ENCODE data around the gene RERE. TPM values are rescaled to one million over a fixed set of nuclear protein-coding genes. Genes with fewer than 3 reads are reported as not detected.
A peak's percentile ranks its signal among the peaks of the same experiment; 100 is the strongest.

RERE gene
- total RNA-seq, 1 experiment from 2014 or later = 161 TPM

GRCh38 chr1:8382051-8382505 lies 435.4 kb downstream of the RERE start (continued):
- TF ChIP-seq, protein P1, sequence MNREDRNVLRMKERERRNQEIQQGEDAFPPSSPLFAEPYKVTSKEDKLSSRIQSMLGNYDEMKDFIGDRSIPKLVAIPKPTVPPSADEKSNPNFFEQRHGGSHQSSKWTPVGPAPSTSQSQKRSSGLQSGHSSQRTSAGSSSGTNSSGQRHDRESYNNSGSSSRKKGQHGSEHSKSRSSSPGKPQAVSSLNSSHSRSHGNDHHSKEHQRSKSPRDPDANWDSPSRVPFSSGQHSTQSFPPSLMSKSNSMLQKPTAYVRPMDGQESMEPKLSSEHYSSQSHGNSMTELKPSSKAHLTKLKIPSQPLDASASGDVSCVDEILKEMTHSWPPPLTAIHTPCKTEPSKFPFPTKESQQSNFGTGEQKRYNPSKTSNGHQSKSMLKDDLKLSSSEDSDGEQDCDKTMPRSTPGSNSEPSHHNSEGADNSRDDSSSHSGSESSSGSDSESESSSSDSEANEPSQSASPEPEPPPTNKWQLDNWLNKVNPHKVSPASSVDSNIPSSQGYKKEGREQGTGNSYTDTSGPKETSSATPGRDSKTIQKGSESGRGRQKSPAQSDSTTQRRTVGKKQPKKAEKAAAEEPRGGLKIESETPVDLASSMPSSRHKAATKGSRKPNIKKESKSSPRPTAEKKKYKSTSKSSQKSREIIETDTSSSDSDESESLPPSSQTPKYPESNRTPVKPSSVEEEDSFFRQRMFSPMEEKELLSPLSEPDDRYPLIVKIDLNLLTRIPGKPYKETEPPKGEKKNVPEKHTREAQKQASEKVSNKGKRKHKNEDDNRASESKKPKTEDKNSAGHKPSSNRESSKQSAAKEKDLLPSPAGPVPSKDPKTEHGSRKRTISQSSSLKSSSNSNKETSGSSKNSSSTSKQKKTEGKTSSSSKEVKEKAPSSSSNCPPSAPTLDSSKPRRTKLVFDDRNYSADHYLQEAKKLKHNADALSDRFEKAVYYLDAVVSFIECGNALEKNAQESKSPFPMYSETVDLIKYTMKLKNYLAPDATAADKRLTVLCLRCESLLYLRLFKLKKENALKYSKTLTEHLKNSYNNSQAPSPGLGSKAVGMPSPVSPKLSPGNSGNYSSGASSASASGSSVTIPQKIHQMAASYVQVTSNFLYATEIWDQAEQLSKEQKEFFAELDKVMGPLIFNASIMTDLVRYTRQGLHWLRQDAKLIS (CRISPR knock-in tag; IDR thresholded peaks at IDR 0.05; ENCODE audit: borderline replicate concordance) = no peak
- TF ChIP-seq ZNF671 (CRISPR knock-in tag; IDR thresholded peaks at IDR 0.05) = no peak
- TF ChIP-seq EMX1 (CRISPR knock-in tag; IDR thresholded peaks at IDR 0.05) = no peak
- no peak for TF ChIP-seq MAX (CRISPR knock-in tag; IDR thresholded peaks at IDR 0.05)

GRCh38 chr1:8381618-8382017 lies 435.8 kb downstream of the RERE start:
- POLR2A ChIA-PET = interaction anchor here (1.1 kb wide), 1 partner anchor 23 kb away, joined by 3 read pairs; no protein-coding TSS in a partner anchor
- ATAC-seq = no peak
- H3K27ac Mint-ChIP-seq = peak overlapping the region; percentile 75

More at GRCh38 chr1:8381618-8382017, 435.8 kb downstream of the RERE start:
- H3K4me3 Mint-ChIP-seq = no peak overlapping the region
- CTCF ChIA-PET = interaction anchor here (0.5 to 1.6 kb wide), 8 partner anchors 10 to 62 kb away, joined by 3 to 7 read pairs (median 6); no protein-coding TSS in a partner anchor
- H3K9me3 Mint-ChIP-seq = no peaks in the 10 kb centered on the region
- TF ChIP-seq MYBL2 (CRISPR knock-in tag; IDR thresholded peaks at IDR 0.05) (no peak), SP1 (CRISPR knock-in tag; conservative IDR thresholded peaks at IDR 0.05) (no peak), AR (CRISPR knock-in tag; IDR thresholded peaks at IDR 0.05) (no peak), ZNF425 (CRISPR knock-in tag; conservative IDR thresholded peaks at IDR 0.05) (no peak), TCF7 (CRISPR knock-in tag; IDR thresholded peaks at IDR 0.05; ENCODE audit: low read depth) (no peak), JUN (CRISPR knock-in tag; IDR thresholded peaks at IDR 0.05) (no peak), ZNF317 (CRISPR knock-in tag; IDR thresholded peaks at IDR 0.05; ENCODE audit: borderline replicate concordance, low read depth) (no peak), NFYB (CRISPR knock-in tag; conservative IDR thresholded peaks at IDR 0.05; ENCODE audit: low read depth) (no peak), ATF1 (CRISPR knock-in tag; IDR thresholded peaks at IDR 0.05) (no peak), E2F4 (CRISPR knock-in tag; IDR thresholded peaks at IDR 0.05; ENCODE audit: borderline replicate concordance, low read depth) (no peak), ESRRA (CRISPR knock-in tag; IDR thresholded peaks at IDR 0.05; ENCODE audit: borderline replicate concordance) (no peak)
- TF ChIP-seq, protein P2, sequence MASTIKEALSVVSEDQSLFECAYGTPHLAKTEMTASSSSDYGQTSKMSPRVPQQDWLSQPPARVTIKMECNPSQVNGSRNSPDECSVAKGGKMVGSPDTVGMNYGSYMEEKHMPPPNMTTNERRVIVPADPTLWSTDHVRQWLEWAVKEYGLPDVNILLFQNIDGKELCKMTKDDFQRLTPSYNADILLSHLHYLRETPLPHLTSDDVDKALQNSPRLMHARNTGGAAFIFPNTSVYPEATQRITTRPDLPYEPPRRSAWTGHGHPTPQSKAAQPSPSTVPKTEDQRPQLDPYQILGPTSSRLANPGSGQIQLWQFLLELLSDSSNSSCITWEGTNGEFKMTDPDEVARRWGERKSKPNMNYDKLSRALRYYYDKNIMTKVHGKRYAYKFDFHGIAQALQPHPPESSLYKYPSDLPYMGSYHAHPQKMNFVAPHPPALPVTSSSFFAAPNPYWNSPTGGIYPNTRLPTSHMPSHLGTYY (CRISPR knock-in tag; IDR thresholded peaks at IDR 0.05) = no peak
- TF ChIP-seq, protein P3, sequence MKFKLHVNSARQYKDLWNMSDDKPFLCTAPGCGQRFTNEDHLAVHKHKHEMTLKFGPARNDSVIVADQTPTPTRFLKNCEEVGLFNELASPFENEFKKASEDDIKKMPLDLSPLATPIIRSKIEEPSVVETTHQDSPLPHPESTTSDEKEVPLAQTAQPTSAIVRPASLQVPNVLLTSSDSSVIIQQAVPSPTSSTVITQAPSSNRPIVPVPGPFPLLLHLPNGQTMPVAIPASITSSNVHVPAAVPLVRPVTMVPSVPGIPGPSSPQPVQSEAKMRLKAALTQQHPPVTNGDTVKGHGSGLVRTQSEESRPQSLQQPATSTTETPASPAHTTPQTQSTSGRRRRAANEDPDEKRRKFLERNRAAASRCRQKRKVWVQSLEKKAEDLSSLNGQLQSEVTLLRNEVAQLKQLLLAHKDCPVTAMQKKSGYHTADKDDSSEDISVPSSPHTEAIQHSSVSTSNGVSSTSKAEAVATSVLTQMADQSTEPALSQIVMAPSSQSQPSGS (CRISPR knock-in tag; IDR thresholded peaks at IDR 0.05; ENCODE audit: borderline replicate concordance, low read depth) = no peak
- DNase-seq (ENCODE audit: low spot score) = no peak
- 0 out of 2 replicates have a peak, but pooled peaks cover 2% of the 10 kb centered on the region for H3K36me3 Mint-ChIP-seq
- peaks cover 76% of the 10 kb centered on the region for H3K4me1 Mint-ChIP-seq
- no peaks in the 10 kb centered on the region for H3K27me3 Mint-ChIP-seq (ENCODE audit: low read depth)

Data from WTC11 (cell line).